AG09319 (cell line): ENCODE results near the gene FARP1.

ENCODE experiments used
- DNase-seq: peaks from one replicate; pipeline ENCODE4 v3.0.0-alpha.2; 2010; ENCODE audit warnings: low read depth; ENCODE audit errors: extremely low read depth
- CTCF ChIP-seq: IDR thresholded peaks from 2 replicates; pipeline ENCODE4 v1.5.1; 2011; ENCODE audit warnings: low read depth, mild to moderate bottlenecking, inconsistent platforms, low read length, moderate library complexity

Gene FARP1

GRCh38 chr13:98239162-98240076 lies 96.5 kb downstream of the FARP1 start:
- no peak for DNase-seq
- no peak for TF ChIP-seq CTCF

- DNase-seq, result no peak
- no peak for TF ChIP-seq CTCF
These were observed 97.2 kb downstream of the FARP1 start for GRCh38 chr13:98240135-98240534.

GRCh38 chr13:98240974-98241373 lies 98.1 kb downstream of the FARP1 start:
- no peak for TF ChIP-seq CTCF
- DNase-seq, result no peak

GRCh38 chr13:98241976-98242375 lies 99.1 kb downstream of the FARP1 start:
- no peak for DNase-seq
- TF ChIP-seq CTCF, result no peak

- DNase-seq, result no peak
- no peak for TF ChIP-seq CTCF
These were observed 99.5 kb downstream of the FARP1 start for GRCh38 chr13:98242403-98242802.

GRCh38 chr13:98243929-98244272 lies 101.0 kb downstream of the FARP1 start:
- no peak for DNase-seq
- no peak for TF ChIP-seq CTCF

GRCh38 chr13:98246538-98247172 lies 103.8 kb downstream of the FARP1 start:
- TF ChIP-seq CTCF, result no peak
- DNase-seq, result no peak
